NCI-H2081 treated with DMSO at 0.1 percent for 48 hours (cell line): Measurements from ENCODE around the gene MYCN.

Source experiments
- DNase-seq: peaks from one replicate; lab custom pipeline; 2025; lab: John Stamatoyannopoulos, UW

MYCN gene

GRCh38 chr2:15976354-15976753, 36.0 kb downstream of the MYCN start:
- DNase-seq = no peak

DNA sequence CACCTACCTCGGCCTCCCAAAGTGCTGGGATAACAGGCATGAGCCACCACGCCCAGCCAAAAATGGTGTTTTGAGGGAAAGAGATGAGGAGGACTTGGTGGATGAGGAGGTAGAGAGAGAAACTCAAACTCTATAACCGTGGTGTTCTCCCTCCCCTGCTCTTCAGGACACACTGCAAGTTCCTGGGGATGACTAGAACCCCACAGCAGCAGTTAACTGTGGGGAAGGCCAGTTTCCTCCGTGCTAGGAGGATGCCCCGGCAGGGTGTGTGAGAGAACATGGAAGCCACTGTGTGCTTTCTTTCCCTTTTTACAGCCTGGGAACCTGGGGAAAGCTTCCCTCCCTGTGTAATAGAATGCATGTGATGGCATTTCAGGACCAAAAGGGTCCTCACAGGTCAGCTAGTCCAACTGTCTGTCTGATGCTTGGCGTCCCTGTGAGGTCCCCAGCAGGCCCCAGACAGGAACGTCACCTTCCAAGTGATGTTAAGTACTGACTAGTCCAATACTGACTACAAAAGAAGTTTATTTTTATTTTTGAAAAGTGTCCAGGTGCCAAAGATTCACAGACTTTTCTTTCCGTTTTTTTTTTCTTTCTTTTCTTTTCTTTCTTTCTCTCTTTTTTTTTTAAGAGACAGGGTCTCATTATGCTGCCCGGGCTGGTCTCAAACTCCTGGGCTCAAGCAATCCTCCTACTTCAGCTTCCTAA, 38.9 kb downstream of the MYCN start:
- DNase-seq = no peak

- no peak for DNase-seq
Measured at GRCh38 chr2:15979759-15980604, 39.6 kb downstream of the MYCN start.

- no peak for DNase-seq
Measured at GRCh38 chr2:15980605-15981098, 40.3 kb downstream of the MYCN start.

- no peak for DNase-seq
Measured at GRCh38 chr2:15981646-15982045, 41.3 kb downstream of the MYCN start.

GRCh38 chr2:15982285-15983044, 42.1 kb downstream of the MYCN start:
- DNase-seq = no peak

DNA sequence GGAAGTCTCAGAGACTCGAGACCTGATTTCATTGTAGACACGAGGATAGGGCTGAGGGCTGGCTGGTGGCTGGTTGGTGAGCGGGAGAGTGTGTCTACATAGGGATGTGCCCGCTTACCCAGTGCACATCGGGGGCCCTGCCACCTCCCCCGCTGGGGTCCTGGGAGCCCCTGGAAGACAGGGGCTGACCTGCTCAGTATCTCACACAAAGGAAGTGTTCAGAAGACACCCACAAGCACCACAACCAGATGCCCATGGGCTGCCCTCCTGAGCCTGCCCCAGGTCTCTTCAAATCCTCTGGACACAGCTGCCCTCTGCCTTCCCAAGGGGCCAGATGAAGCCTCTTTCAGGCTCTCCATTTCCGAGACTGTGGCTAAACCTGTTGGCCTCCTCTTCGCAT, 43.1 kb downstream of the MYCN start:
- no peak for DNase-seq

- no peak for DNase-seq
Measured at GRCh38 chr2:15984368-15985255, 44.3 kb downstream of the MYCN start.

DNA sequence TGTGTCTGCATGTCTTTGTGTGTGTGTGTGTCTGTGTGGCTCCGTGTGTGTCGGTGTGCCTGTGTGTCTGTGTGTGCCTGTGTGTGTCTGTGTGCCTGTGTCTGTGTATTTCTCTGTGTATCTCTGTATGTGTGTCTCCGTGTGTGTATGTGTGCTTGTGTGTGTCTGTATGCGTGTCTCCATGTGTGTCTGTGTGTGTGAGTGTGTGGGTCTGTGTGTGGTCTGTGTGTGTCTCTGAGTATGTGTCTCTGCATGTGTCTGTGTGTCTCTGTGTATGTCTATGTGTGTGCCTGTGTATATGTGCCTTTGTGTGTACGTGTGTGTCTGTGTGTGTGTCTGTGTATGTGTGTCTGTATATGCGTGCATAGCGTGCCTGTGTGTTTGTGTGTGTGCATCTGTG, 45.2 kb downstream of the MYCN start:
- DNase-seq = no peak

DNA sequence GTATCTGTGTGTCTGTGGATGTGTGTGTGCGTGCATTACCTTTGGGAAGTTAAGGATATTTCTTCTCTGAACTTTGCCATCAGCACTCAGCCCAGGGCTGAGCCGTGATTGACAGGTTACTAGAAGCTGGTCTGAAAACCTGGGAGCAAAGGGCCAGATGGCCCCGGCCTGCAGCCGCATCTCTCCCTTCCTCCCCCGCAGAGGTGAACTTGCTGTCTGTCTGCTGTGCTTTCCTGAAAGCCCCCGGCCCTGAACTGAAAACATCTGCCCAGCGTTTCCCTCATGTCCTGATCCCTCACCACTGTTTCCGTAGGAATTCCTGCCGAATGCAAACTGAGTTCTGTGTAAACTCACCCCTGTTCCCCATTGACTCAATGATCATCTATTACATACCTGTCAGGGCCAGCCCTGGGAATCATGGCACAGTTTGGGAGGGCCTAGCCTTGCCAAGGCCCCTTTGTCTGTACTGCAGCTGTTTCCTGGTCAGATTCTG, 45.8 kb downstream of the MYCN start:
- DNase-seq = no peak

DNA sequence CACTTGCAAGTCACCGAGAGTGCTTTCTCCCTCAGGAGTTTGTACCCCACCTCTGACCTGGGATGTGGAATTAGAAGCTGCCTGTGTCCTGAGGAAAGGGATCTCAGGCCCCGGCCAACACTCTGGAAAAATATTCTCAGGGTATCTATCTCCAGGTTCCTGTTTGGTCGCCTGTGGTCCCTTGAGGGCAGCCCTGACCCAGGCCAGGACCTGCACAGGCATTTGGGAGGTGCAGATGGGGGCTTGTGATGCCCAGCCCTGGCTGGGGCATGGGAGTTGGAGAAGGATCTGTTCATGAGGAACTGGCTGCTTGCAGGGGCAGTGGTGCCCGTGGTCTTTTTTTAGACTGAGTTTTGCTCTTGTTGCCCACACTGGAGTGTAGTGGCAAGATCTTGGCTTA, 46.3 kb downstream of the MYCN start:
- no peak for DNase-seq

GRCh38 chr2:15988733-15989132, 48.4 kb downstream of the MYCN start:
- DNase-seq = no peak

GRCh38 chr2:15989559-15989958, 49.2 kb downstream of the MYCN start:
- DNase-seq = no peak

- no peak for DNase-seq
Measured at GRCh38 chr2:15990151-15991101, 50.1 kb downstream of the MYCN start.

GRCh38 chr2:15991231-15991630, 50.9 kb downstream of the MYCN start:
- DNase-seq = no peak

GRCh38 chr2:15992457-15993231, 52.3 kb downstream of the MYCN start:
- DNase-seq = no peak

DNA sequence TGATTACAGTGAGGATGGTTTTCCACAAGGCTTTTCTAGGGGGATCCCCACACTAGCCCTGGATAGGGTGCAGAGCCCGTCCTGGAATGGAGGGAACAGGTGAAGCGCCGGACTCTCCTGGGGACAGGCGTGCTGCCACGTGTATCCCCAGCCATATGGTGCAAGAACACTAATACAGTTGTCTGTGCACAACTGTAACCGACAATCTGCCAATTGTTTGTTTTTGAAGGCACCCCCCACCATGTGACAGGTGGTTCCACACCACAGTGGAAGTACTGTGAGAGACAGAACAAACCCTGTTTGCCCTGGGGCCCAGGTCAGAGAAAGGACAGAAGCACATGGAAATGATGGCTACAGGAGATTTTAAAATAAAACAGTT, 52.9 kb downstream of the MYCN start:
- no peak for DNase-seq

GRCh38 chr2:15993666-15994065, 53.3 kb downstream of the MYCN start:
- DNase-seq = no peak

DNA sequence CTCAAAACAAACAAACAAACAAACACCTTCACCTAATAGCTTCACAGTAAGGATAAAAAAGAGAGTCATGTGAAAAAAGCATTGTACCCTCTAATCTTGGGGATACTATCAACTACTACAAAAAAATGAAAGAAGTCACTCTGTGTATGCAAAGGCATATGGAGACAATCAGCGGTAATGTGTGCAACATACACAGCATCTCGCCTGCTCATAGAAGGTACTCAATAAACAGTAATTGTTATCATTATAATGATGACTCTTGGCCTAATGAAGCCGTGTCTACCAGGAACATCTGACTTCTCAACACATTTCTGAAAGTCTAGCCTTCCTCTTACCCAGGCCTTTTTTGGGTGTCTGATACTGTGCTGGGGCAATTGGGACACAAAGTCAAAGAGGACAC, 55.3 kb downstream of the MYCN start:
- no peak for DNase-seq
